Activated CD4-positive, alpha-beta T cell treated with anti-CD3 and anti-CD28 coated beads, Interleukin-2, amount 10 ng/mL, durations not matched to agents 24 days and 14 days (primary cell): ENCODE measurements around the gene XYLT2. TPM values are rescaled to one million over a fixed set of nuclear protein-coding genes. Genes with fewer than 3 reads are reported as not detected.
"Not testable (repeated sequence)": the region's sequence is repeated elsewhere in the genome, so short reads cannot be mapped to it uniquely, and the experiment has no call there.

ENCODE experiments used
- DNase-seq: peaks from one replicate; pipeline ENCODE4 v3.0.0; 2022
- H3K27ac Mint-ChIP-seq: one replicate; pipeline ENCODE4 v1.8.0; 2022; ENCODE audit warnings: mild to moderate bottlenecking, mixed read lengths
- H3K27me3 Mint-ChIP-seq: one replicate; pipeline ENCODE4 v1.8.0; 2022; ENCODE audit warnings: mixed read lengths
- H3K36me3 Mint-ChIP-seq: one replicate; pipeline ENCODE4 v1.8.0; 2022; ENCODE audit warnings: low read depth, mild to moderate bottlenecking, mixed read lengths
- H3K4me1 Mint-ChIP-seq: one replicate; pipeline ENCODE4 v1.8.0; 2021; ENCODE audit warnings: mixed read lengths
- H3K4me3 Mint-ChIP-seq: one replicate; pipeline ENCODE4 v1.8.0; 2022; ENCODE audit warnings: mild to moderate bottlenecking, moderate library complexity, mixed read lengths
- H3K9me3 Mint-ChIP-seq: one replicate; pipeline ENCODE4 v1.8.0; 2021; ENCODE audit warnings: mixed read lengths
- intact Hi-C: fragments of 100-400 bp; cut with micrococcal nuclease; formaldehyde crosslinking; loops from one replicate; pipeline ENCODE4 v1.15.1; 2023
- total RNA-seq: library from RNA; stranded (reverse); gene quantifications from 2 replicates; pipeline ENCODE4 v1.2.3, GENCODE V29; 2022

The XYLT2 gene
- total RNA-seq, 1 donor from 2014 or later, result 65.3 TPM

DNA sequence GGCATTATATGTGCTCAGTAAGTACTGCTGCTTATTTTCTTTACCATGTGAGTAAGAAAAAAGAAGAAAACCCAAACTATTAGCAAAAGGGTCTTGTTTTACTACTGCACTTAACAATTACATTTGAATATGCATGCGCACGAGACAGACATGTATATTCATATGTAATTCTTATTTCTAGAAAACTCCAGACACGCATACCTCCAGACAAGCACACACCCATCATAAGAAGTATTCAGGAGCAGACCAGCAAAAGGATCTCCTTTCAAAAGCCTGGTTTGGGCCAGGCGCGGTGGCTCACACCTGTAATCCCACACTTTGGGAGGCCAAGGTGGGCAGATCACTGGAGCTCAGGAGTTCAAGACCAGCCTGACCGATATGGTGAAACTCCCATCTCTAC lies 43.6 kb downstream of the XYLT2 start:
- intact Hi-C loops, result no loop called here
- peaks cover 80% of the 10 kb centered on the region for H3K36me3 Mint-ChIP-seq
- DNase-seq, result no peak
- no peak overlapping the region for H3K27ac Mint-ChIP-seq
- peaks cover 14% of the 10 kb centered on the region for H3K4me1 Mint-ChIP-seq
- no peaks in the 10 kb centered on the region for H3K9me3 Mint-ChIP-seq
- H3K27me3 Mint-ChIP-seq, result no peaks in the 10 kb centered on the region
- H3K4me3 Mint-ChIP-seq, result no peak overlapping the region

- Mint-ChIP-seq H3K4me3 (no peak overlapping the region), H3K27ac (no peak overlapping the region), H3K36me3 (peaks cover 66% of the 10 kb centered on the region), H3K9me3 (no peaks in the 10 kb centered on the region), H3K27me3 (no peaks in the 10 kb centered on the region), H3K4me1 (peaks cover 31% of the 10 kb centered on the region)
- intact Hi-C loops, result no loop called here
- DNase-seq, result no peak
These were observed 46.7 kb downstream of the XYLT2 start for GRCh38 chr17:50392621-50393020.

DNA sequence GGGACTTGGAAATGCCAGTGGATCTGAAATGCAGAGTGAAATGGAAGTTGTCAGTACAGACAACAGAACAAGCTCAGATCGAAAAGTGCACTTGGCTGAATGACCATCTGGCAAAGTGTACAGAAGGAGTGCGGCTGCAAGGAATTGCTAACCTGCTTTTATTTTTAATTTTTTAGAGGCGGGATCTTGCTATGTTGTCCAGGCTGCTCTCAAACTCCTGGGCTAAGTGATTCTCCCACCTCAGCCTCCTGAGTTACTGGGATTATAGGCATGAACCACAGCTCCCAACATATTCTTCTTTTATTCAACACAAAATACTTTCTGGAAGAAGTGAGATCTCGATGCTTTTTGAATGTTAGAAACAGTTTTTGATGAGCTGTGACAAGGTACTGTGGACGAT lies 47.8 kb downstream of the XYLT2 start:
- Mint-ChIP-seq H3K9me3 (no peaks in the 10 kb centered on the region), H3K4me3 (peak overlapping the region; percentile 8), H3K27ac (peak overlapping the region; percentile 2), H3K36me3 (peaks cover 55% of the 10 kb centered on the region), H3K4me1 (peaks cover 32% of the 10 kb centered on the region), H3K27me3 (no peaks in the 10 kb centered on the region)
- no peak for DNase-seq
- intact Hi-C loops, result no loop called here

- intact Hi-C loops, result loop anchor here (5.0 kb wide), 1 partner anchor 32 kb away; no protein-coding TSS in a partner anchor
- peaks cover 49% of the 10 kb centered on the region for H3K36me3 Mint-ChIP-seq
- no peak overlapping the region for H3K27ac Mint-ChIP-seq
These were observed 48.8 kb downstream of the XYLT2 start for GRCh38 chr17:50394711-50395110.

GRCh38 chr17:50396261-50397110 lies 50.6 kb downstream of the XYLT2 start:
- Mint-ChIP-seq H3K4me3 (peak overlapping the region; percentile 92), H3K9me3 (no peaks in the 10 kb centered on the region), H3K27ac (peak overlapping the region; percentile 90), H3K4me1 (peaks cover 31% of the 10 kb centered on the region), H3K36me3 (peaks cover 36% of the 10 kb centered on the region), H3K27me3 (no peaks in the 10 kb centered on the region)
- DNase-seq, result peak; percentile 71
- intact Hi-C loops, result loop anchor here (1.0 to 5.0 kb wide), 4 partner anchors 23 to 50 kb away; partner anchors contain the start of genes ACSF2, EME1, MRPL27 and XYLT2

More at GRCh38 chr17:50394711-50395110, 48.8 kb downstream of the XYLT2 start:
- DNase-seq, result no peak
- Mint-ChIP-seq H3K4me1 (peaks cover 31% of the 10 kb centered on the region), H3K9me3 (no peaks in the 10 kb centered on the region), H3K4me3 (peak overlapping the region; percentile 92), H3K27me3 (no peaks in the 10 kb centered on the region)

DNA sequence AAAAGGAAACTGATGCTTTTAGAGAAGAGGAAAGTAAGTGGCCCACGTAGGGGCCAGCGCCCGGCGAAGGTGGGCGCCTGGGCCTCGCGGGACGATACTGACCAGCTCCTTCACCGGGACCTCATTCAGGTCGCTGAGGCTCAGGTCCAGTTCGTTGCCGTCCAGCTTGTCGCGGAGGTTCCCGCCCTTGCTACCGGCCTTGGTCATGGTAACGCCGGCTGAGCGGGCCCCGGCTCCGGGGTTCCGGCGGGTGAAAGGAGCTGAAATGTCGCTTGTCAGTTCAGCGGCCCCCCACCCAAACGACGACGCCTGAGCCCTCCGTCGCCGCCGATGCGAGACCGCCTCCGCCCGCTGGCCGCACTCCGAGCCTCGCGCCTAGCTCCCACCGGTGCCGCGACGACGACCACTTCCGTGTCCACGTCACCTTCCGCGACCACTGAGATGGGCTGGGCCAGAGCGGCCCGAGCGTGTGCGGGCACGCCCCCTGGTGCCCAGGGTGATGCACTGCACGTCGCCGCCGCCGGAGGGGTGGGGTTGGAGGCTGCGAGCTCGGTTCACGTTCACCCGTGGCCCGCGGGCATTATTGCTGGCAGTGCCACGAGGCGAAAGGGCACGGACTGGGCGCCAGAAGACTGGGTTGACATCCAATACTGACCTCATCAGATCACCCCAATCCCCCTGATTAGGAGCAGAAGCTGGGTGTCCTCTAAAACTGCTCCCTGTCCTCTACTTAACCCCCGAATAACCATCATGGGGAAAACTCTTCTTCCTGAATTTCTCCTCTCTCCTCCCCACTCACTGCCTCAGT lies 51.4 kb downstream of the XYLT2 start, which contains the start of gene LRRC59:
LRRC59 (minus strand) TSS at position 413 of the 808 bp plus-strand sequence; CDS start at position 207, 206 bp downstream.
- DNase-seq, result peak; percentile 99
- peak within 1 kb of the TSS; percentile 90 for H3K27ac Mint-ChIP-seq
- intact Hi-C loops, result loop anchor here (1.0 to 5.0 kb wide), 4 partner anchors 24 to 51 kb away; partner anchors contain the start of genes ACSF2, EME1, MRPL27 and XYLT2
- H3K4me1 Mint-ChIP-seq, result peaks cover 28% of the 10 kb centered on the region
- H3K27me3 Mint-ChIP-seq, result no peaks in the 10 kb centered on the region
- H3K36me3 Mint-ChIP-seq, result peaks cover 33% of the 10 kb centered on the region
- H3K9me3 Mint-ChIP-seq, result no peaks in the 10 kb centered on the region
- H3K4me3 Mint-ChIP-seq, result peak within 1 kb of the TSS; percentile 92

- Mint-ChIP-seq H3K27me3 (no peaks in the 10 kb centered on the region), H3K4me3 (peak overlapping the region; percentile 92), H3K27ac (peak overlapping the region; percentile 80), H3K36me3 (peaks cover 28% of the 10 kb centered on the region), H3K4me1 (peaks cover 28% of the 10 kb centered on the region), H3K9me3 (no peaks in the 10 kb centered on the region)
- no peak for DNase-seq
- intact Hi-C loops, result loop anchor here (1.0 to 5.0 kb wide), 4 partner anchors 25 to 52 kb away; partner anchors contain the start of genes ACSF2, EME1, MRPL27 and XYLT2
These were observed 52.0 kb downstream of the XYLT2 start for GRCh38 chr17:50397919-50398285.

DNA sequence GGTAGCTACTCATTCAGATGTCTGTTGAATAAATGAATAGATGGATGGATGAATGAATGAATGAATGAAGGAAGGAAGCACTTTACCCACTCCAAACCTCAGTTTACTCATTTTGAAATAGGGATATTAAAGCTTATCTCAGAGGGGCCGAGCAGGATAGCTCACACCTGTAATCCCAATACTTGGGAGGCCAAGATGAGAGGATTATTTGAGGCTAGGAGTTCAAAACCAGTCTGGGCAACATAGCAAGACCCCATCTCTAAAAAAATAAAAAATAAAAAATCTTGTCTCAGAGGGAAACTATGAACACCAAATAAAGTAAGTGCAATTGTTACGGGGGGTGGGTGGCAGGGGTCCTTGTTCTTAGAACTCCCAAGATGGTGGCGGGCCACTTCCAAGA lies 52.7 kb downstream of the XYLT2 start:
- H3K27ac Mint-ChIP-seq, H3K4me3 Mint-ChIP-seq, H3K27me3 Mint-ChIP-seq, DNase-seq, H3K9me3 Mint-ChIP-seq: not testable (repeated sequence)
- peaks cover 24% of the 10 kb centered on the region for H3K4me1 Mint-ChIP-seq
- peaks cover 20% of the 10 kb centered on the region for H3K36me3 Mint-ChIP-seq
- intact Hi-C loops, result loop anchor here (5.0 kb wide), 1 partner anchor 36 kb away; no protein-coding TSS in a partner anchor

DNA sequence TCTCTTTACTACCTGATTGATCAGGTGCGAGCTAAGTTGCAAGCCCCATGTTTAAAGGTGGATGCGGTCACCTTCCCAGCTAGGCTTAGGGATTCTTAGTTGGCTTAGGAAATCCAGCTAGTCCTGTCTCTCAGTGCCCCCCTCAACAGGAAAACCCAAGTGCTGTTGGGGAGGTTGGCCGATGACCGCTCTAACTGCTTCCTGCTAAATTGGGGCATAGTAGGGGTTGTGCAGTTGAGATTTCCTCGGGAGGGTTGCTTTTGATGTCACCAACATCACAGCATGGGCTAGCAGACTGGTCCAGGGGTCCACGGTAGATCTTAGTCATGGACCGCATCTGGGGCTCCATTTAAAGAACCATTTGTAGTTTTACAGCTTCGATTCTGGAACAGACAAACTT lies 53.7 kb downstream of the XYLT2 start:
- H3K4me1 Mint-ChIP-seq, result peaks cover 19% of the 10 kb centered on the region
- not testable (repeated sequence) for H3K27me3 Mint-ChIP-seq, H3K4me3 Mint-ChIP-seq, DNase-seq, H3K9me3 Mint-ChIP-seq, H3K27ac Mint-ChIP-seq
- intact Hi-C loops, result loop anchor here (5.0 kb wide), 1 partner anchor 37 kb away; no protein-coding TSS in a partner anchor
- H3K36me3 Mint-ChIP-seq, result peaks cover 14% of the 10 kb centered on the region

DNA sequence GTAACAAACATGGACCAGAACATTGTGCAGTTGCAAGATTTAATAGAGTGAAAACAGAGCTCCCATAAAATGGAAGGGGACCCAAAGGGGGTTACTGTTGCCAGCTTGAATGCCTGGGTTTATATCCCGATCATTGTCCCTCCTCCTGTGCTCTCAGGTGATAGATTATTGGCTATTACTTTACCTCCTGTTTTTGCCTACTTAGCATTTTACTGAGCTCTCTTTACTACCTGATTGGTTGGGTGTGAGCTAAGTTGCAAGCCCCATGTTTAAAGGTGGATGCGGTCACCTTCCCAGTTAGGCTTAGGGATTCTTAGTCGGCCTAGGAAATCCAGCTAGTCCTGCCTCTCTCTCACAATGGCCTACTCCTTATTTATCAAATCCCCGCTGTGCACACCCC lies 59.4 kb downstream of the XYLT2 start:
- H3K4me1 Mint-ChIP-seq, H3K27ac Mint-ChIP-seq, H3K9me3 Mint-ChIP-seq, intact Hi-C loops, H3K4me3 Mint-ChIP-seq, H3K36me3 Mint-ChIP-seq, DNase-seq: not testable (repeated sequence)
- H3K27me3 Mint-ChIP-seq, result peaks cover 19% of the 10 kb centered on the region

GRCh38 chr17:50406578-50406977 lies 60.7 kb downstream of the XYLT2 start:
- intact Hi-C loops, result no loop called here

GRCh38 chr17:50407921-50408320 lies 62.0 kb downstream of the XYLT2 start:
- H3K36me3 Mint-ChIP-seq, result no peaks in the 10 kb centered on the region
- H3K4me3 Mint-ChIP-seq, result no peak overlapping the region
- no peaks in the 10 kb centered on the region for H3K9me3 Mint-ChIP-seq
- peaks cover 29% of the 10 kb centered on the region for H3K27me3 Mint-ChIP-seq
- H3K27ac Mint-ChIP-seq, result no peak overlapping the region
- DNase-seq, result no peak
- intact Hi-C loops, result no loop called here
- no peaks in the 10 kb centered on the region for H3K4me1 Mint-ChIP-seq

More at GRCh38 chr17:50406578-50406977, 60.7 kb downstream of the XYLT2 start:
- Mint-ChIP-seq H3K4me3 (no peak overlapping the region), H3K27ac (no peak overlapping the region), H3K36me3 (no peaks in the 10 kb centered on the region), H3K4me1 (no peaks in the 10 kb centered on the region), H3K9me3 (no peaks in the 10 kb centered on the region), H3K27me3 (peaks cover 20% of the 10 kb centered on the region)
- DNase-seq, result no peak
